AG08395 (cell line): ENCODE results near the gene ZNF674.
"Not testable (repeated sequence)": the region's sequence is repeated elsewhere in the genome, so short reads cannot be mapped to it uniquely, and the experiment has no call there.

Experiments used
- DNase-seq: peaks from one replicate; pipeline ENCODE4 v3.0.0; 2012; ENCODE audit warnings: mixed read lengths, low spot score

Gene ZNF674

GRCh38 chrX:46463682-46464081 lies 81.5 kb downstream of the ZNF674 start:
- DNase-seq, result no peak

GRCh38 chrX:46461660-46462191 lies 83.5 kb downstream of the ZNF674 start:
- no peak for DNase-seq

GRCh38 chrX:46460801-46461659 lies 84.2 kb downstream of the ZNF674 start:
- not testable (repeated sequence) for DNase-seq

- DNase-seq, result no peak
Measured at GRCh38 chrX:46459603-46460002, 85.6 kb downstream of the ZNF674 start.

- DNase-seq, result no peak
Measured at GRCh38 chrX:46456125-46456922, 88.9 kb downstream of the ZNF674 start.
